Endothelial cell of umbilical vein (primary cell): Measurements from ENCODE around the gene CD276.

Source experiments
- EZH2 ChIP-seq: IDR thresholded peaks from 2 replicates; pipeline ENCODE4 v1.6.1; 2012; ENCODE audit warnings: borderline replicate concordance, low read depth, mild to moderate bottlenecking, moderate library complexity, low read length, inconsistent platforms; ENCODE audit not compliant: severe bottlenecking
- FOS ChIP-seq: IDR thresholded peaks from 2 replicates; pipeline ENCODE4 v1.6.1; 2011; ENCODE audit warnings: mild to moderate bottlenecking, low read length, moderate library complexity, borderline replicate concordance; ENCODE audit not compliant: insufficient read depth
- JUN ChIP-seq: IDR thresholded peaks from 2 replicates; pipeline ENCODE4 v1.6.1; 2011; ENCODE audit warnings: borderline replicate concordance, low read depth; ENCODE audit not compliant: insufficient read length, insufficient read depth
- MYC ChIP-seq: IDR thresholded peaks from one replicate; pipeline ENCODE4 v1.6.1; 2011; ENCODE audit warnings: mild to moderate bottlenecking, low read depth, low read length
- POLR2A ChIP-seq: IDR thresholded peaks from 2 replicates; pipeline ENCODE4 v1.6.1; 2012; ENCODE audit warnings: low read depth, mild to moderate bottlenecking, control low read depth, low read length
- POLR2AphosphoS5 ChIP-seq: IDR thresholded peaks from 2 replicates; pipeline ENCODE4 v1.6.1; 2012; ENCODE audit warnings: low read depth, mild to moderate bottlenecking, control low read depth, low read length, moderate library complexity; ENCODE audit not compliant: insufficient read depth
- TF ChIP-seq, protein P1 (sequence below), 2 donors: IDR thresholded peaks; 1 replicate in 1 of 2; 2 replicates in 1 of 2; pipeline ENCODE4 v1.5.1; 2011; ENCODE audit warnings: low read length in 2 of 2, mild to moderate bottlenecking in 2 of 2, moderate library complexity in 2 of 2, control low read depth in 1 of 2, inconsistent platforms in 1 of 2, low read depth in 1 of 2; ENCODE audit not compliant: insufficient read depth in 1 of 2; ENCODE audit errors: extremely low read depth in 1 of 2

DNA sequence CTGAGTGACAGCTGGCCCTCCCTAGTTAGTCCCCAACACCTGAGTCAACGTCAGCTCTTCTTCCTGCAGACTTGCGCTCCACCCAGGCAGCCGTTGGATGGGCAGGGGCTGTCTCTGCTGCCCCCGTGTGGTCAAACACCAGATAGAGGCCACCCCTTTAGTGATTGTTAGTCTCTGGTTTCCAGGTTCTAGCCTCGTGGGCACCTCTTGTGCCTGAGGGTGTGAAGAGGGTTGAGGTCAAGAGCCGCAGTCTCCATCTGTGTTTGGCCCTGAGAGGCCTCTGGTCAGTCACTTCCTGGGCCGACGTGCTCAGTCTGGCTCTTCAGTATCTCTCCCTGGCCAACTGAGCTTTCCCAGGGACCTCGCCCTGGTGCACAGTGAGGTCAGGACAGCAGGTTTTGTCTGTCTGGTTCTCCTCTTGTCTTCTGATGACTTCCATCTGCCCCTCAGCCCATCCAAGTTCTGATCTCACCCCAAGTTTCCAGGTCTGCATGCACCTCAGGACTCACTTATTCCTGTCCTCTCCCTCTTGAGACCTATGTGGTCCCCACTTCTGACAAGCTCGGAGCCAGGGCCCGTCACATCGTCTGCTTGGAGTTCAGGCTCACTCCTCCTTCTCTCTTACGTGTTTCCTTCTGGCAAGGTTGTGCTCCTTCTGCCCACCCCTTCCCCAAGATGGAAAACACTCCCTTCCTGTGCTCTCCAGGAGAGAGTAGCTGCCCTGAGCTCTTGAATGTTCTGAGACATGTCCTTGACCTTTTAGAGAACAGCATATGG lies 20.9 kb downstream of the CD276 start:
- TF ChIP-seq, protein P1, sequence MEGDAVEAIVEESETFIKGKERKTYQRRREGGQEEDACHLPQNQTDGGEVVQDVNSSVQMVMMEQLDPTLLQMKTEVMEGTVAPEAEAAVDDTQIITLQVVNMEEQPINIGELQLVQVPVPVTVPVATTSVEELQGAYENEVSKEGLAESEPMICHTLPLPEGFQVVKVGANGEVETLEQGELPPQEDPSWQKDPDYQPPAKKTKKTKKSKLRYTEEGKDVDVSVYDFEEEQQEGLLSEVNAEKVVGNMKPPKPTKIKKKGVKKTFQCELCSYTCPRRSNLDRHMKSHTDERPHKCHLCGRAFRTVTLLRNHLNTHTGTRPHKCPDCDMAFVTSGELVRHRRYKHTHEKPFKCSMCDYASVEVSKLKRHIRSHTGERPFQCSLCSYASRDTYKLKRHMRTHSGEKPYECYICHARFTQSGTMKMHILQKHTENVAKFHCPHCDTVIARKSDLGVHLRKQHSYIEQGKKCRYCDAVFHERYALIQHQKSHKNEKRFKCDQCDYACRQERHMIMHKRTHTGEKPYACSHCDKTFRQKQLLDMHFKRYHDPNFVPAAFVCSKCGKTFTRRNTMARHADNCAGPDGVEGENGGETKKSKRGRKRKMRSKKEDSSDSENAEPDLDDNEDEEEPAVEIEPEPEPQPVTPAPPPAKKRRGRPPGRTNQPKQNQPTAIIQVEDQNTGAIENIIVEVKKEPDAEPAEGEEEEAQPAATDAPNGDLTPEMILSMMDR (IDR thresholded peaks at IDR 0.05; ENCODE audit: extremely low read depth in 1 of 2, insufficient read depth in 1 of 2, low read depth in 1 of 2, low read length in 2 of 2): peak; percentile 90 to 91
- TF ChIP-seq EZH2 (no peak), POLR2A (no peak), FOS (no peak), MYC (no peak), JUN (no peak), POLR2AphosphoS5 (no peak)
